ENCODE results near the gene CHN2. TPM values are rescaled to one million over a fixed set of nuclear protein-coding genes. Genes with fewer than 3 reads are reported as not detected.

The CHN2 gene
- total RNA-seq, 1 experiment from 2014 or later: 2.1 TPM

DNA sequence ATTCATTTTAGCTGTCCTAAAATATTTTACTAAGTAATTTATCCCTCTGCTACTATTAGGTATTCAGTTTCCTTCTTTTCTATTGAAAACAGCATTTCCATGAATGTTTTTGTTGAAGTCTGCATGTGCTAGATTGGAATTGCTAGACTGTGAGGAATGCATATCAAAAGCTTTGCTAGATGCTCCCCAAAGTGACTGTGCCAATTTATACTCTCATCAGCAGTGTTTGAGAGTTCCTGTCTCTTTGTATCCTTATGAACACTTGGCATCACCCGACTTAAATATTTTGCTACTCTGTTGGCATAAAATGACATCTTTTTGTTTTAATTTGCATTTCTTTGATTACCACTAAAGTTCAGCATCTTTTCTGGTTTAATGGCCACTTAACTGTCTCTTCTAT is 324.0 kb downstream of the CHN2 start:
- DNase-seq (ENCODE audit: low read depth, low spot score) (no peak), ATAC-seq (no peak)
- ChIA-PET POLR2A (no interaction called here), CTCF (no interaction called here), RAD21 (ENCODE audit: low non-redundant PET in 1 of 2, low total read pairs in 2 of 2, uncharacterized antibody in 2 of 2, unreplicated experiment in 2 of 2) (no interaction called here)
- no peaks in the 10 kb centered on the region; a peak in 1 of 4 replicates for H3K9me3 ChIP-seq (ENCODE audit: control insufficient read depth in 1 of 2, insufficient read depth in 1 of 2, low read depth in 1 of 2, low read length in 2 of 2)
- H3K36me3 ChIP-seq (ENCODE audit: control insufficient read depth in 1 of 2, insufficient read depth in 2 of 2, low read length in 2 of 2): no peaks in the 10 kb centered on the region
- no peaks in the 10 kb centered on the region for H3K79me2 ChIP-seq (ENCODE audit: insufficient read depth, low read length)
- BruUV-seq (replicated peaks): no TSS peak
- H3K27me3 ChIP-seq (ENCODE audit: insufficient read depth, low read length): no peaks in the 10 kb centered on the region
- H4K20me1 ChIP-seq (ENCODE audit: insufficient read depth): no peaks in the 10 kb centered on the region
- H3K27ac ChIP-seq (ENCODE audit: low read depth, low read length): no peak overlapping the region
- intact Hi-C loops (cut with micrococcal nuclease): no loop called here
- no peak overlapping the region for H3K4me2 ChIP-seq (ENCODE audit: low read length)
- no peaks in the 10 kb centered on the region for H3K9me2 ChIP-seq (ENCODE audit: insufficient read depth)
- TF ChIP-seq, protein P1, sequence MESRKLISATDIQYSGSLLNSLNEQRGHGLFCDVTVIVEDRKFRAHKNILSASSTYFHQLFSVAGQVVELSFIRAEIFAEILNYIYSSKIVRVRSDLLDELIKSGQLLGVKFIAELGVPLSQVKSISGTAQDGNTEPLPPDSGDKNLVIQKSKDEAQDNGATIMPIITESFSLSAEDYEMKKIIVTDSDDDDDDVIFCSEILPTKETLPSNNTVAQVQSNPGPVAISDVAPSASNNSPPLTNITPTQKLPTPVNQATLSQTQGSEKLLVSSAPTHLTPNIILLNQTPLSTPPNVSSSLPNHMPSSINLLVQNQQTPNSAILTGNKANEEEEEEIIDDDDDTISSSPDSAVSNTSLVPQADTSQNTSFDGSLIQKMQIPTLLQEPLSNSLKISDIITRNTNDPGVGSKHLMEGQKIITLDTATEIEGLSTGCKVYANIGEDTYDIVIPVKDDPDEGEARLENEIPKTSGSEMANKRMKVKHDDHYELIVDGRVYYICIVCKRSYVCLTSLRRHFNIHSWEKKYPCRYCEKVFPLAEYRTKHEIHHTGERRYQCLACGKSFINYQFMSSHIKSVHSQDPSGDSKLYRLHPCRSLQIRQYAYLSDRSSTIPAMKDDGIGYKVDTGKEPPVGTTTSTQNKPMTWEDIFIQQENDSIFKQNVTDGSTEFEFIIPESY (IDR thresholded peaks at IDR 0.05; ENCODE audit: extremely low read depth, insufficient replicate concordance, low read length): no peak
- TF ChIP-seq YY1 (IDR thresholded peaks at IDR 0.05; ENCODE audit: extremely low read depth, insufficient replicate concordance, low read depth, low read length): no peak
- TF ChIP-seq ZNF274 (IDR thresholded peaks at IDR 0.05; ENCODE audit: low read depth, low read length): no peak
- TF ChIP-seq EZH2phosphoT487 (IDR thresholded peaks at IDR 0.05; ENCODE audit: borderline replicate concordance): no peak
- TF ChIP-seq, protein P2, sequence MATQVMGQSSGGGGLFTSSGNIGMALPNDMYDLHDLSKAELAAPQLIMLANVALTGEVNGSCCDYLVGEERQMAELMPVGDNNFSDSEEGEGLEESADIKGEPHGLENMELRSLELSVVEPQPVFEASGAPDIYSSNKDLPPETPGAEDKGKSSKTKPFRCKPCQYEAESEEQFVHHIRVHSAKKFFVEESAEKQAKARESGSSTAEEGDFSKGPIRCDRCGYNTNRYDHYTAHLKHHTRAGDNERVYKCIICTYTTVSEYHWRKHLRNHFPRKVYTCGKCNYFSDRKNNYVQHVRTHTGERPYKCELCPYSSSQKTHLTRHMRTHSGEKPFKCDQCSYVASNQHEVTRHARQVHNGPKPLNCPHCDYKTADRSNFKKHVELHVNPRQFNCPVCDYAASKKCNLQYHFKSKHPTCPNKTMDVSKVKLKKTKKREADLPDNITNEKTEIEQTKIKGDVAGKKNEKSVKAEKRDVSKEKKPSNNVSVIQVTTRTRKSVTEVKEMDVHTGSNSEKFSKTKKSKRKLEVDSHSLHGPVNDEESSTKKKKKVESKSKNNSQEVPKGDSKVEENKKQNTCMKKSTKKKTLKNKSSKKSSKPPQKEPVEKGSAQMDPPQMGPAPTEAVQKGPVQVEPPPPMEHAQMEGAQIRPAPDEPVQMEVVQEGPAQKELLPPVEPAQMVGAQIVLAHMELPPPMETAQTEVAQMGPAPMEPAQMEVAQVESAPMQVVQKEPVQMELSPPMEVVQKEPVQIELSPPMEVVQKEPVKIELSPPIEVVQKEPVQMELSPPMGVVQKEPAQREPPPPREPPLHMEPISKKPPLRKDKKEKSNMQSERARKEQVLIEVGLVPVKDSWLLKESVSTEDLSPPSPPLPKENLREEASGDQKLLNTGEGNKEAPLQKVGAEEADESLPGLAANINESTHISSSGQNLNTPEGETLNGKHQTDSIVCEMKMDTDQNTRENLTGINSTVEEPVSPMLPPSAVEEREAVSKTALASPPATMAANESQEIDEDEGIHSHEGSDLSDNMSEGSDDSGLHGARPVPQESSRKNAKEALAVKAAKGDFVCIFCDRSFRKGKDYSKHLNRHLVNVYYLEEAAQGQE (IDR thresholded peaks at IDR 0.05; ENCODE audit: low read depth): no peak
- no peak for TF ChIP-seq ELF1 (IDR thresholded peaks at IDR 0.05; ENCODE audit: borderline replicate concordance, low read depth)
- no peak for TF ChIP-seq JUND (IDR thresholded peaks at IDR 0.05)
- no peak for TF ChIP-seq ZFX (IDR thresholded peaks at IDR 0.05)
- no peak for TF ChIP-seq EGR1 (IDR thresholded peaks at IDR 0.05; ENCODE audit: low read depth)
- TF ChIP-seq RAD21 (IDR thresholded peaks at IDR 0.05; ENCODE audit: low read depth): no peak
- no peak overlapping the region for H3K4me3 ChIP-seq (replicated peaks in 1 of 2; ENCODE audit: low read depth in 1 of 2, low read length in 2 of 2)
- no peak overlapping the region for H3K9ac ChIP-seq (ENCODE audit: low read length)
- H3K4me1 ChIP-seq (ENCODE audit: control insufficient read depth in 1 of 2, insufficient read depth in 2 of 2, low read length in 2 of 2): no peaks in the 10 kb centered on the region
- H2AFZ ChIP-seq (ENCODE audit: low read depth, low read length, poor library complexity, severe bottlenecking): no peak overlapping the region

Measured in HCT116 (cell line).